ENCODE data around the gene KCTD17.

The KCTD17 gene

DNA sequence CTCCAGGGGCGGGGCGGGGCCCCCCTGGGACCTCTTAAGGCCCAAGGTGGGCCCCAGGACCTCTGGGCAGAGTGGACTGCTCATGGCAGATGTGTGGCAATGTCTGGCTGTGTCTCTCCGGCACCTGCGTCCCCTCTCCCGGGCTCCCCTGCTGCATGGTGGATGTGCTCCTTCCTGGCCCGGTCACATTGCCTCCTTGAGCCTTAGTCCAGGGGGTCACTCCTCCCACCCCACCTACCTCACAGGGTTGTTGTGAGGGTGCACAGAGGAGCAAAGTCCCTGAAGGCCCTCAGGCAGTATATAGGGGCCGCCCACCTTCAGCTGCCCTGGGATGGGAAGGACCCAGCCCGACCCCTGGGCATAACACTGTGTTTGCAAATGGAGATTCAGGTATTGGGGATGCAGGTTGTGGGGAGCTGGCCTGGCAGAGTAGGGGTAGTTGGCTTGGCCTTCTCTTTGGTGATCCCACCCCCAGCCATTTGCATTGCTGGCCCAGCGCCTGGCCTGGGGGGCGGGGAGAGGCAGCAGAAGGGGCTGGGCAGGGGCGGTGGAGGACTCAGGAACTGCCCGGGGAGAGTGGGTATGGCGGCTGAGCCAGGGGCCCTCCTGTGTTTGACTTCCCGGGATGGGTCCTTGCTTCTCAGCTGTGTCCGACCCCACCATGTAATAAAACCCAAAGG, 11.3 kb downstream of the KCTD17 start:
- Histone ChIP-seq H3K9ac (ENCODE audit: low read length) (no peak overlapping the region), H3K27ac (ENCODE audit: low read depth, low read length) (no peak overlapping the region), H3K4me3 (ENCODE audit: low read depth, low read length) (no peak overlapping the region), H3K9me3 (ENCODE audit: control insufficient read depth, insufficient read depth, low read depth, low read length) (no peaks in the 10 kb centered on the region), H3K27me3 (ENCODE audit: control insufficient read depth, insufficient read depth, low read length) (peaks cover 16% of the 10 kb centered on the region), H3K36me3 (ENCODE audit: control insufficient read depth, insufficient read depth, low read length) (peaks cover 11% of the 10 kb centered on the region), H3K4me1 (ENCODE audit: control insufficient read depth, insufficient read depth, low read length) (peaks cover 16% of the 10 kb centered on the region)

DNA sequence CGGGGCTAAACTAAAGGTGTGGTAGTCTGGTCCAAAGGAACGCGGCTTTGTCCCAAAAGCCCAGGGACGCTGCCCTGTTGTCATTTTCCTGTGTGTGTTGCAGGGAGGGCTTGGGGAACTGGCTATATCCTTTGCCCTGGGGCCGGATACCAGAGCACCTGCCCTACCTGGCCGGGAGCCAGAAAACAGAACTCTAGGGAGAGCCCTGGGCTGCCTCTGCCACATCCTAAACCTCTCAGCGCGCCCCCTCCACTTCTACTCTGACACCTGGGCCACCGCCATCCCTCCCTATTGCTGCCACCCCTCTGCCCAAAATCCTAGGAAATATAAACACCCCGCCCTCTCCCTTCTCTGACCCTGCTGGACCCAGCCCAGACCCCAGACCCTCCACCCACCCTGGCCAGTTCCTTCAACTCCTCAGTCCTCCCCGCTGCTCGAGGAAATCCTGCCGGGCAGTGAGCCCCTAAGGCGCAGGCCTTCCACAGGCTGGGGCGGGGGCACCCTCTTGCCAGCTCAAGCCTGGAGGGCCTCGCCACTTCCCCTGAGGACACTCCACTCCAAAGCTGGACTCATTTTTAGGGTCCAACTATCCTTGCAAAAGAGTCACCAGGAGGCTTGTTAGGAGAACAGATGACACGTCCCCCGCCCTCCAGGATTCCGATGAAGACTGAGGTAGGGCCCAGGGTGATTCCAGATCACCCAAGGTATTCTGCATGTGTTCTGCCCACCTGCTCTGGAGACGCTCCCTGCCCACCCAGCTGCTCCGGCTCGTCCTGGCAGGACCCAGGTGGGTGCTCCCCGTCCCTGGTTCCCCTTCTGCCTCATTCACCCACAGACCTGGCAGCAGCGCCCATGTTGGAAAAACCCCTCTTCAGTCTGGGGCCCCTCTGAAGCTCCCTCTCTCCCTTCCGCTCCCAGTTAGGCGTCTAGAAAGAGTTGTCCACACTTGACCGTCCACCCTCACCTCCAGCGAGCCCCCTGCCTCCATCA, 12.2 kb downstream of the KCTD17 start:
- H3K9ac ChIP-seq (ENCODE audit: low read length) = no peak overlapping the region
- H3K4me3 ChIP-seq (ENCODE audit: low read depth, low read length) = no peak overlapping the region
- H3K9me3 ChIP-seq (ENCODE audit: control insufficient read depth, insufficient read depth, low read depth, low read length) = no peaks in the 10 kb centered on the region
- H3K27ac ChIP-seq (ENCODE audit: low read depth, low read length) = no peak overlapping the region
- peaks cover 16% of the 10 kb centered on the region for H3K4me1 ChIP-seq (ENCODE audit: control insufficient read depth, insufficient read depth, low read length)
- H3K27me3 ChIP-seq (ENCODE audit: control insufficient read depth, insufficient read depth, low read length) = peaks cover 25% of the 10 kb centered on the region
- peaks cover 5% of the 10 kb centered on the region; the same call in 1 of the 2 replicates for H3K36me3 ChIP-seq (ENCODE audit: control insufficient read depth, insufficient read depth, low read length)

DNA sequence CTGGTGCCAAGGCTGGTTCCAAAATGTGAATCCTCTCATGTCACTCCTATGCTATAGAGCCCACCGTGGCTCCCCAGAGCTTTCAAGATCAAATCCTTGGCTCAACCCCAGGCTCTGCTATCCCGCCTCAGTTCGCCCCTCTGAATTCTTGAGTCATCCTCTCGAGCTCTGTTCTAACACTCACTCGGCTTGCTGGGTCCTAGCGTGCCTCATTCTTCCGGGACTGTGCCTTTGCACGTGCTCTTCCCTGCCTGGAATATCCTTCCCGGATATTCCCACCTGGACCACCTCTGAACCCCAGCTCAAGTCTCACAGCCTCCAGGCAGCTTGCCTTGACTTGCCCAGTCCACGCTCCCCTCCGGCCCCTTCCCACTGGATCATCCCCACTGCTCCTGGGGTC, 13.0 kb downstream of the KCTD17 start:
- H3K4me1 ChIP-seq (ENCODE audit: control insufficient read depth, insufficient read depth, low read length) = peaks cover 16% of the 10 kb centered on the region
- peaks cover 5% of the 10 kb centered on the region; the same call in 1 of the 2 replicates for H3K36me3 ChIP-seq (ENCODE audit: control insufficient read depth, insufficient read depth, low read length)
- no peak overlapping the region for H3K4me3 ChIP-seq (ENCODE audit: low read depth, low read length)
- no peak overlapping the region for H3K9ac ChIP-seq (ENCODE audit: low read length)
- no peaks in the 10 kb centered on the region for H3K9me3 ChIP-seq (ENCODE audit: control insufficient read depth, insufficient read depth, low read depth, low read length)
- no peak overlapping the region for H3K27ac ChIP-seq (ENCODE audit: low read depth, low read length)
- peaks cover 33% of the 10 kb centered on the region for H3K27me3 ChIP-seq (ENCODE audit: control insufficient read depth, insufficient read depth, low read length)

DNA sequence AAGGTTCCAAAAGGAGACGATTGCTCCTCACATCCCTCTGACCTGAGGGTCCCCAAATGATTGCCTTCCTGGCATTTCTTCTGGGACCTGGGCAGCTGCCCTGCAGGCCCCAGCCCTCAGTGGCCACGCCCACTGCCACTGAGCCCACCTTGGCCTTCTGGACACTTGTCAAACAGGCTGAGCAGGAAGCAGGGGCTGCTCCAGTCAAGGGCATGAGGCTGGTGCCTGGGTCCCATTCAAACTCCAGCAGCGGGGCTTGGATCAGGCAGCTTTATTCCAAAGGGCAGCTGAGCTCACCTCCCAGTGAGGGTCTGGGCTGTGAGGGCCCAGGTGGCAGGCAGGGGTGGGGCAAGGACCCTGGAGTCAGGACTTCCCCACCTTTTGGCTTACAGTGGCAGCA, 13.6 kb downstream of the KCTD17 start:
- Histone ChIP-seq H3K9ac (ENCODE audit: low read length) (no peak overlapping the region), H3K27ac (ENCODE audit: low read depth, low read length) (no peak overlapping the region), H3K4me3 (ENCODE audit: low read depth, low read length) (no peak overlapping the region), H3K4me1 (ENCODE audit: control insufficient read depth, insufficient read depth, low read length) (peaks cover 16% of the 10 kb centered on the region), H3K36me3 (ENCODE audit: control insufficient read depth, insufficient read depth, low read length) (peaks cover 3% of the 10 kb centered on the region; the same call in 1 of the 2 replicates), H3K27me3 (ENCODE audit: control insufficient read depth, insufficient read depth, low read length) (peaks cover 39% of the 10 kb centered on the region), H3K9me3 (ENCODE audit: control insufficient read depth, insufficient read depth, low read depth, low read length) (no peaks in the 10 kb centered on the region)

DNA sequence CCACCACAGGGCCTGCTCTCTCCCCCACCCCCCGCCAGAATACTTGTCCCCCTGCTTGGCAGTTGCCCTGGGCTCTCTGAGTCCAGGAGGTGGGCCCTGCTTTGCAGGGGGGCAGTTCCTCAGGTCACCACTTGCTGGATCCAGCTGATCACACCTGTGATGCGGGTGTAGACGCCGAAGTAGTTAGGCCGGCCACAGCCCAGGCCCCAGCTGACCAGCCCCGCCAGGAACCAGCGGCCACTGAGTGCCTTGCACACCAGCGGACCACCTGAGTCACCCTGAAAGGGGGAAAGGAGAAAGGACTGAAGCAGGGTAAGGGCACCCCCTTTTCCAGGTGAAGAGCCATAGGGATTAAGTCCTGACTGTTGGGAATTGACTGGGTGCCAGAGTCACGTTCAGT, 14.4 kb downstream of the KCTD17 start:
- Histone ChIP-seq H3K27ac (ENCODE audit: low read depth, low read length) (no peak overlapping the region), H3K9me3 (ENCODE audit: control insufficient read depth, insufficient read depth, low read depth, low read length) (no peaks in the 10 kb centered on the region), H3K4me1 (ENCODE audit: control insufficient read depth, insufficient read depth, low read length) (peaks cover 16% of the 10 kb centered on the region), H3K9ac (ENCODE audit: low read length) (no peak overlapping the region), H3K27me3 (ENCODE audit: control insufficient read depth, insufficient read depth, low read length) (peaks cover 47% of the 10 kb centered on the region), H3K4me3 (ENCODE audit: low read depth, low read length) (no peak overlapping the region), H3K36me3 (ENCODE audit: control insufficient read depth, insufficient read depth, low read length) (no peaks in the 10 kb centered on the region)

DNA sequence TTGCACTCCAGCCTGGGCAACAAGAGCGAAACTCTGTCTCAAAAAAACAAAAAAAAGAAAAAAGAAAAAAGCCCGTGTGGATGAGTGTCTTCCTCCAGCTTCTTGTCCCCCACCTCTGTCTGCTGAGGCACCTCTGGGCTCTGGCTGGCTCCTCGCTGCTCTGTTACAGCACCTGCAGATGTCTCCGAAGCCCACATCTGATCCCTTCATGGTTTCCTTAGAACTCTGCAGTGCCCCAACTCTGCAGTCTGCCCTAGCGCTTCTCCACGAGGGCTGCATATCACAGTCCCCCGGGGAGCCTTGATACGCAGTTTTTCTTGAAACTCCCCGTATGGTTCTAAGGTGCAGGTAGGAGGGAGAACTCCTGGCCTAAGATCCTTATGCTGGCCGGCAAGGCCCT, 15.9 kb downstream of the KCTD17 start:
- Histone ChIP-seq H3K9ac (ENCODE audit: low read length) (no peak overlapping the region), H3K9me3 (ENCODE audit: control insufficient read depth, insufficient read depth, low read depth, low read length) (peaks cover 6% of the 10 kb centered on the region; the same call in 1 of the 2 replicates), H3K4me1 (ENCODE audit: control insufficient read depth, insufficient read depth, low read length) (peaks cover 9% of the 10 kb centered on the region), H3K36me3 (ENCODE audit: control insufficient read depth, insufficient read depth, low read length) (no peaks in the 10 kb centered on the region), H3K27me3 (ENCODE audit: control insufficient read depth, insufficient read depth, low read length) (peaks cover 62% of the 10 kb centered on the region), H3K27ac (ENCODE audit: low read depth, low read length) (no peak overlapping the region), H3K4me3 (ENCODE audit: low read depth, low read length) (no peak overlapping the region)

DNA sequence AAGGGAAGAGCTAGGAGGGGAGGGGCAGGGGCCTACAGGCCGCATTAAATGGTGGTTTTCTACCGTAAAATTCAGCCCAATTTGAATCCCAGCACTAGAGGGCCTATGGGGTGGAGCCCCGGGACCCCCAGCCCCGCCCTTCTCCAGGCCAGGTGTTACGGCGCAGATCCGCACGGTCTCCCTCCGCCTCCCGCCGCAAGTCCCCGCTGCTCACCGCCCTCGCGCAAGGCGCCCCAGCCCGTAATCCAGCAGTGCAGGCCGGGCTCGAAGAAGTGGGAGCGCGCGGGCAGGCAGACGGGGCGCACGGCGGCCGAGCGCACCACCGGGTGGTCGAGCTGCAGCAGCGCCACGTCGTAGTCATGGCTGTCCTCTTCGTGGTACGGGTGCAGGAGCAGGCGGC, 17.3 kb downstream of the KCTD17 start:
- H3K4me3 ChIP-seq (ENCODE audit: low read depth, low read length) = peak overlapping the region; percentile 51
- H3K27me3 ChIP-seq (ENCODE audit: control insufficient read depth, insufficient read depth, low read length) = peaks cover 75% of the 10 kb centered on the region
- no peaks in the 10 kb centered on the region for H3K36me3 ChIP-seq (ENCODE audit: control insufficient read depth, insufficient read depth, low read length)
- peaks cover 11% of the 10 kb centered on the region; the same call in 1 of the 2 replicates for H3K9me3 ChIP-seq (ENCODE audit: control insufficient read depth, insufficient read depth, low read depth, low read length)
- H3K9ac ChIP-seq (ENCODE audit: low read length) = no peak overlapping the region
- no peaks in the 10 kb centered on the region for H3K4me1 ChIP-seq (ENCODE audit: control insufficient read depth, insufficient read depth, low read length)
- no peak overlapping the region for H3K27ac ChIP-seq (ENCODE audit: low read depth, low read length)

DNA sequence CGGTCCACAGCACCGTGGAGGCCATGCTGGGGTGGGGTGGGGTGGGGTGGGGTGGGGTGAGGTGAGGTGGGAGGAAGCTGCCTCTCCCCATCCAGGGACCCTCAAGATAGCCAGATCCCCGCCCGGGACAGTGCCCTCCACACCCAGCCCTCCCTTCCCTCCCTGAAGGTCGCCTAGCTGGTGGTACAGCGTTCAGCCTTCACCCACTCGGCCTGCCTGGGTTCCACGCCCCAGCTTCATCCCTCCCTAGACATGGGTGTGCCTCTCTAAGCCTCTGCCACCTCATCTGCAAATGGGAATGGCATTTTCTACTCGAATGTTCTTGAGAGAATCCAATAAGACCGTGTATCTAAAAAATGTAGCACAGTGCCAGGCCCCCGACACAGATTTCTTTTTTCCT, 17.8 kb downstream of the KCTD17 start:
- Histone ChIP-seq H3K4me1 (ENCODE audit: control insufficient read depth, insufficient read depth, low read length) (no peaks in the 10 kb centered on the region), H3K27ac (ENCODE audit: low read depth, low read length) (no peak overlapping the region), H3K36me3 (ENCODE audit: control insufficient read depth, insufficient read depth, low read length) (no peaks in the 10 kb centered on the region), H3K4me3 (ENCODE audit: low read depth, low read length) (peak overlapping the region; percentile 51), H3K27me3 (ENCODE audit: control insufficient read depth, insufficient read depth, low read length) (peaks cover 80% of the 10 kb centered on the region), H3K9me3 (ENCODE audit: control insufficient read depth, insufficient read depth, low read depth, low read length) (peaks cover 11% of the 10 kb centered on the region; the same call in 1 of the 2 replicates), H3K9ac (ENCODE audit: low read length) (no peak overlapping the region)

DNA sequence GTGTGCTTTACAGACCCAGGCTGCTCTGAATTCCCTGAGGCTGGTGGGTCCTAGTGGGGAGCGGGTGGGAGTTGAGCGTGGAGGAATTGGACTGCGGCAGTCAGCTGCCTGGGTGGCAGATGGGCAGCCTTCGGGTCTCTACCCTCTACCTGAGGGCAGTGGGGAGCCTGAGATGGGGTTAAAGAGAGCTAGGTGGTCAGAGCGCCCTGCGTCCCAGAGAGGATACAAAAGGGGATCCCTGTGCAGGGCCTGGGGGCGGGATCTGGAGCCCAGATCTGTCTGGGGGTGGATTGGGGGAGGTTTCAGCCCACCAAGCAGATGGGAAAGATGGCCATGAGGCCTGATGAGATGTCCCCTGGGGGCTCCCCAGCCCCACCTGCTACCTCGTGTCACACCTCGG, 18.2 kb downstream of the KCTD17 start:
- H3K36me3 ChIP-seq (ENCODE audit: control insufficient read depth, insufficient read depth, low read length) = no peaks in the 10 kb centered on the region
- no peak overlapping the region for H3K4me3 ChIP-seq (ENCODE audit: low read depth, low read length)
- H3K9me3 ChIP-seq (ENCODE audit: control insufficient read depth, insufficient read depth, low read depth, low read length) = peaks cover 11% of the 10 kb centered on the region; the same call in 1 of the 2 replicates
- no peak overlapping the region for H3K9ac ChIP-seq (ENCODE audit: low read length)
- H3K4me1 ChIP-seq (ENCODE audit: control insufficient read depth, insufficient read depth, low read length) = no peaks in the 10 kb centered on the region
- peaks cover 84% of the 10 kb centered on the region for H3K27me3 ChIP-seq (ENCODE audit: control insufficient read depth, insufficient read depth, low read length)
- H3K27ac ChIP-seq (ENCODE audit: low read depth, low read length) = no peak overlapping the region

DNA sequence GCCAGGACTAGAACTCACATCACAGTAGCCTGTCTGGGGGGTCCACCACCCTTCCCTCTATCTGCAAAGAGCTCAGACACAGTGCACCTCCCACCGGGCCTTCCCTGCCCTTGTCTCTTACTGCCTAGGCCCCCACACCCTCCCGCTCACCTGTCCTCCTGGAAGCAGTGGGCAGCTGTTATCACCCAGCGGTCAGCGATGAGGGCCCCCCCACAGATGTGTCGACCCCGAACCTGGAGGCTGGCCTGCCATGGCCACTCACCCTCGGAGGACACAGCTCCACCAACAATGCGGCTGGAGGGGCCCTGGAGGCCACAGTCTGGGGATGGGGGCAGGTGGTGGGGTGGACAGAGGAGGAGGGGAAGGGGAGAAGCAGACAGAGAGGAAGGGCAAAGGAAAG, 18.8 kb downstream of the KCTD17 start:
- Histone ChIP-seq H3K4me3 (ENCODE audit: low read depth, low read length) (no peak overlapping the region), H3K27me3 (ENCODE audit: control insufficient read depth, insufficient read depth, low read length) (peaks cover 90% of the 10 kb centered on the region), H3K9me3 (ENCODE audit: control insufficient read depth, insufficient read depth, low read depth, low read length) (peaks cover 11% of the 10 kb centered on the region; the same call in 1 of the 2 replicates), H3K36me3 (ENCODE audit: control insufficient read depth, insufficient read depth, low read length) (no peaks in the 10 kb centered on the region), H3K27ac (ENCODE audit: low read depth, low read length) (no peak overlapping the region), H3K4me1 (ENCODE audit: control insufficient read depth, insufficient read depth, low read length) (no peaks in the 10 kb centered on the region), H3K9ac (ENCODE audit: low read length) (no peak overlapping the region)

DNA sequence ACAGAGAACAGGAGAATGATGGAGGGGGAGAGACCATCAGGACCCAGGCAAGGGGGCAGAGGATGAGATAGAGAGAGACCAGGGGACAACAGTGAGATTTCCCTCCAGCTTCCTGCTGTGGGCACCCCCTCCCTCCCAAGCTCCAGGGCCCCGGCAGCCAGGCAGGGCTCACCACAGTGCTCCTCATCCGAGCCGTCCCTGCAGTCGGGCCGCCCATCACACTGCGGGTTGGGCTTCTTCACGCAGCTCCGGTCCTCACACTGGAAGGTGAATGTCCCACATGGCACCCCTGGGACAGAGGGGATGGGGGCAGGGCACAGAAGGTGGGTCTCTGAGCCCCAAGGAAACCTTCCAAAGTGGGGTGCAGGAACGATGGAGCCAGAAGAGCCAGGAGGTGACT, 19.2 kb downstream of the KCTD17 start:
- H3K27me3 ChIP-seq (ENCODE audit: control insufficient read depth, insufficient read depth, low read length) = peaks cover 91% of the 10 kb centered on the region
- H3K9me3 ChIP-seq (ENCODE audit: control insufficient read depth, insufficient read depth, low read depth, low read length) = peaks cover 11% of the 10 kb centered on the region; the same call in 1 of the 2 replicates
- H3K4me1 ChIP-seq (ENCODE audit: control insufficient read depth, insufficient read depth, low read length) = no peaks in the 10 kb centered on the region
- no peak overlapping the region for H3K9ac ChIP-seq (ENCODE audit: low read length)
- H3K36me3 ChIP-seq (ENCODE audit: control insufficient read depth, insufficient read depth, low read length) = no peaks in the 10 kb centered on the region
- no peak overlapping the region for H3K4me3 ChIP-seq (ENCODE audit: low read depth, low read length)
- no peak overlapping the region for H3K27ac ChIP-seq (ENCODE audit: low read depth, low read length)
